GM19351 (cell line): ENCODE measurements around the gene CASR.

ENCODE experiments used
- ATAC-seq: cut with Tn5 transposase; IDR thresholded peaks from one replicate; pipeline ENCODE4 v1.9.1; 2021; ENCODE audit warnings: mild to moderate bottlenecking, moderate library complexity; ENCODE audit not compliant: unreplicated experiment

Gene CASR

DNA sequence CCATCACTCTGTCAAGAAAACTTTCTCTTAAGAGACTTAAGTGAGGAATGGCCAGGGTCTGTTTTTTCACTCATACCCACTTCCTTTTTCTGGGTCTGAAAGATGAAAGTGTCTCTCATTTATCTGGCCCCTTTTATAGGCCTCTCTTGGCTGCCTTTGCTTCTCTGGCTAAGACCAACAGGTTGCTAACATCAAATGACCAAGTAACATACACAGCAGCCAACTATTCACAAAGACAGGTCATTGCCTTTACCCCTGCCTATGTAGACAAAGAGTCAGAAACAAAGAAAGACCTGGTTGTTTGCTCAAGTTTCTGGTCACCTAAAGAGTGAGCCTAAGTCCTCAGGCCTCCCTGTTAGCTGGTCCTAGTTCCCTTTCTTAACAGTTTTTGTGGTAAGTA, 117.6 kb downstream of the CASR start:
- ATAC-seq, result peak; percentile 55

DNA sequence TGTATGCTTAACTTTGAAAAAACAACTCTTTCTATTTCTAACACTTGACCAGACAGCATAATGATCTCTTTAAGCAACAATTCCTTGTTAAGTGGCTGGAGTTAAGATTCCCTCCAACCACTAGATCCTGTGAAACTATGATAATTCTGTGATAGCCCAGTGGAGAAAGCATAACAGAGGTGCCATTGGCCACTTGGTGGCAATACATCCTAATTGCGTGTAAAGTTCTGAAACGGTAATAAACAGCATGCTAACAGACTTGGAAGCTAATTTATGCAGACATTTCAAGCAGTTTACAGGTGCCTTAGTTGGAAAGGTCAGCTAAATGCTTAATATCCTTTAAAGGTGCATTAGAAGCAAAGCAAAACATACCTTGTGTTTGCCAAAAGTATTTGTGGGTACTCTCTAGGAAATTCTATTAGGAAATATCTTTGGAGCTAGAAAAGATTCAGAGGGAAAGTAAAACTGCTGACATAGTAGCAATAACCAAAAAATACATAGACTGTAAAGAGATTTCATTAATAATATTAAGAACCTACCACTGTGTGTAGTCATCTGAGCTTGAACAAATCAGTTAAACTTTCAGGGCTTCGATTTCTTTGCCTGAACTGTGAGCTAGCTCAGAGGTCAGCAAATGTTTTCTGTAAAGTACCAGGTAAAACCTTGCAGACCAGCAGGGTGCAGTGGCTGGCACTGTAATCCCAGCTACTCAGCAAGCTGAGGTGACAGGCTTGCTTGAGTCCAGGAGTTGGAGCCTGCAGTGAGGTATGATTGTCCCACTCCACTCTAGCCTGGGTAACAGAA, 122.6 kb downstream of the CASR start:
- ATAC-seq, result no peak

GRCh38 chr3:122306622-122306953, 123.1 kb downstream of the CASR start:
- no peak for ATAC-seq

DNA sequence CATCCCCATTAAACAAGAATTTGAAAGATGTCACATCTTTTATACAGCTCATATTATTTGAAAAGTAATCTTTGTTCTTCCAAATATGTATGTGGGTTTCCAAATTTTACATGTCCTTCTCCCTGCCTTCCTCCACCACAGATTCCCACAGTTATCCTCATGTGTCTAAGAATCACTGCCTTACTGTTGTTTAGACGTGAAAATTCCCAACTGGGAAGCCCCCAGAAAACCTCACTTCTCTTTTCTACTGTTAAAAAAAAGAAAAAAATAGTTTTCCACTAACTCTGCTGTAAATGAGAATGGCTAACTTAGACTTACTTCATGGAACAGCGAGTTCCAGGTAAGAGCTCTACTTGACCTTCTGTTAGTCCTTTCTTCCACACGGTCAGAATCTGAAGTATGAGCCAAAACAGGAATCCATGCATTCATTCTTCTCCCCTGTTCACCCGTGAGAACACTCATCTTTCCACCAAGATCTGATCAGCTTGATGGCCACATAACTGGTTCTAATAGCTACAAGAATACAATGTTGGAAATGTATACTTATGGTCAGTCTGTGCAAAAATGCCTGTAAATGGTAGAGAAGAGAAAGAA, 123.7 kb downstream of the CASR start:
- no peak for ATAC-seq

- no peak for ATAC-seq
Observed at GRCh38 chr3:122307976-122308375, 124.5 kb downstream of the CASR start.

- ATAC-seq, result no peak
Observed at GRCh38 chr3:122310361-122310760, 126.9 kb downstream of the CASR start.

DNA sequence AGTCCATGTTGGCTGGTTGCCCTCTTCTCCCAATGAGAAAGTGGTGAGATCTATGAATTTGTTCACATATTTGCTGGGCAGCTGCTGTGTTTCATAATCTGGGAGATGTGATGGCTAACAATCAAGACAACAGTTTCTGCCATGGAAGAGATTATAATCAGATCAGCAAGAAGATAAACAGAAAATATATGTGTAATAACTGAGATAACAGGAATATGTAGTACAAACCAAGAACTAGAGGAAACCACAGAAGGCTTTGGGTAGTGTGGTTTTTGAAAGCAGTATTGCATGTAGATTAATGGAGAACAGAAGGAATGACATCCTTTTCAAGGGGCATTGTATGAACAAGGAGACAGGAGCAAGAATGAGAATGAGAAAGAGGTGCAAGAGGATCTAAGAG, 129.4 kb downstream of the CASR start:
- no peak for ATAC-seq

- no peak for ATAC-seq
Observed at GRCh38 chr3:122313281-122313680, 129.8 kb downstream of the CASR start.

GRCh38 chr3:122314228-122314876, 130.9 kb downstream of the CASR start:
- ATAC-seq, result no peak

DNA sequence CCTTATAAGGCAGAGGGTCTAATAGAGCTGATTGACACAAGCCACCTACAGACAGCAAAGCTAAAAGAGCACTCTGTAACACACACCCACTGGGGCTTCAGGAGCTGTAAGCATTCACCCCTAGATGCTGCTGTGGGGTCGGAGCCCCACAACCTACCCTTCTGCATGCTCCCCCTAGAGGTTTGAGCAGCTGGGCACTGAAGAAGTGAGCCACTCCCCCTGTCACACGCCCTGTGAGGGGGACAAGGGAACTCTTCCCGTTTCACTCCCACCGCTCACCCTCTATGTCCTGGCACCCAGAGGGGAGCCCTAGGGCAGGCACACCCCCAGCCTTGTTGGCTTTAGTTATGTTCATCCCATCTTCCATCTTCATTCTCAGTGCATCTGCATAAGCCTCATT, 132.2 kb downstream of the CASR start:
- no peak for ATAC-seq

DNA sequence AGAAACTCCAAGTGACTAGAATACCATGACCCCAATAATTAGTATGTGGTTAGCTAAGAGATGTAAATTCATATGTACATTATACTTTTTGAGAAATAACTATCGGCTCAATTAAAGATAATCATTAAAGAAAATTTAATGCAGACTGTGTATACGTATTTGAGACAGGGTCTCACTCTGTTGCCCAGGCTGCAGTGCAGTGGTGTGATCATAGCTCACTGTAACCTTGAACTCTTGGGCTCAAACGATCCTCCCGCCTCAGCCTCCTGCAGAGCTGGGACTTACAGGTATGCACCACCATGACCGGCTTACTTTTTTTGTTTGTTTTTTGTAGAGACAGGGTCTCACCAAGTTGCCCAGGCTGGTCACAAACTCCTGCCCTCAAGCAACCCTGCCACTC, 132.9 kb downstream of the CASR start:
- no peak for ATAC-seq

DNA sequence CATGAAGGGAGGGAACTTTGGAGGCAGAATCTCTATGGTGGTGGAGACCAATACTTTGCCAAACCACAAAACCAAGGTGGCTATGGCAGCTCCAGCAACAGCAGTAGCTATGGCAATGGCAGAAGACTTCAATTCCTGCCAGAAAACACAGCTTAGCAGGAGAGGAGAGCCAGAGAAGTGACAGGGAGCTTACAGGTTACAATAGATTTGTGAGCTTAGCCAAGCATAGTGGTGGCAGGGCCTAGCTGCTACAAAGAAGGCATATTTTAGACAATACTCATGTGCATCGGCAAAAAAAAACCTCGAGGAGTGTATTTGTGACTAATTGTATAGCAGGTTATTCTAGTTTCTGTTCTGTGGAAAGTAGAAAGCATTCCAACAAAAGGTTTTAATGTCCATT, 135.2 kb downstream of the CASR start:
- no peak for ATAC-seq

GRCh38 chr3:122322095-122323075, 138.9 kb downstream of the CASR start:
- ATAC-seq, result no peak

DNA sequence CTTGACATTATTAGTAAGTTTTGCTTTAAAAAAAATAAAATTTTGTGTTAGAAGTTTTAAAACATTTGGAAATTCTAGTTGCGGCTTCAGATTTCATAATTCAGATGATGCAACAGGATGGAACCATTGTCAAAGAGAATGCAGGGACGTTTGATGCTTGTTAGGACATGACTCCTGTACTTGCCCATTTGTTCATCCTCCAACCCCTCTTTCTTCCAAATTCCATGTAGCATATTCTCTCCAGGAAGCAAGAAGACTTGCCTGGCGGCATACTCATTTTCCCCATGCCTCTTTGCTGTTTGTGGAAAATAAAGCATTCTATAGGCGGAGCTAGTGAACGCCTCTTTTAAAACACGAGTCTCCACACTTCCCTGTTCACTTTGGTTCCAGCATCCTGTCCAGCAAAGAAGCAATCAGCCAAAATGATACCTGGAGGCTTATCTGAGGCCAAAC, 141.4 kb downstream of the CASR start, which contains the start of gene CSTA:
Gene CSTA (plus strand): TSS at position 378 of the 453 bp plus-strand sequence. CDS start 45 bp downstream, at position 423.
- no peak for ATAC-seq

DNA sequence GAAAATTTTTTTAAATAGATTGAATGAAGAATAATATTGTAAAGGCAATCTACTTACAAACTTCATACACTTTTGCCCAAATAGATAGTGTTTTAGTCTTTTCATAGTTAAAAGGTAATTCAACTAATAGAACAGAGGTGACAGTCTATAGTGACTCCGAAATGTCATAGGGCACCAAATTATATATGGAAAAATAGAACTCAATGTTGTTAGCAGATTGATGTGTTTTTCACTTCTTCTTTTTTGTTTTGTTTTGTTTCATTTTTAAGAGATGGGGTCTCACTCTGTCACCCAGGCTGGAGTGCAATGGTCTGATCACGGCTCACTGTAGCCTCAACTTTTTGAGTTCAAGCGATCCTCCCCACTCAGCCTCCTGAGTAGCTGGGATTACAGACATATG, 142.3 kb downstream of the CASR start:
- ATAC-seq, result no peak

GRCh38 chr3:122331886-122332285, 148.4 kb downstream of the CASR start:
- no peak for ATAC-seq

DNA sequence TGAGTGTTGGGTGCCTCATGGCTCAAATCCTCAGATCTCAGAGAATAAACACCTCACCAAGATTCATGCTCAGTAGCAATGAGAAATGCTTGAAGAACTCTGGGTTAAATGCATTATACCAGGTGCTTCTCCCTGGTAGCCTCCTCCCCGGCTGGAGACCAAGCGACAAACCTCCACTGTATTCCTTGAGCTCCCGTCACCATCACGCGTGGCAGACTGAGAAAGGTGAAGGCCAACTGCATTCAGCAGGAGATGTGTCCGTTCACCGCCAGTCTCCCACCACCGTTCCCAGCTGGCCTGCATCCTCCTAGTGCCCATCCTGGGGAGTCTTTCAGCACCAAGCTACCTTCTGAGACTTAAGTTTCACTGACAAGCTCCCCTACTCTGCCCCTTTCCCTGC, 149.1 kb downstream of the CASR start:
- no peak for ATAC-seq
